Stimulated activated effector memory CD8-positive, alpha-beta T cell treated with anti-CD3 and anti-CD28 coated beads, Interleukin-12 subunit alpha, Interleukin-12 subunit beta, amount 100 ng/mL, for 72 hours (primary cell): ENCODE measurements around the gene TEX22.
A peak's percentile ranks its signal among the peaks of the same experiment; 100 is the strongest.

Source experiments
- ATAC-seq: fragments of 150-1000 bp; cut with Tn5 transposase; 2 replicates; pipeline ENCODE4 v1.10.0; 2021
- DNase-seq, 2 donors: peaks; one replicate each; pipeline ENCODE4 v3.0.0; 2021 to 2022; ENCODE audit warnings: low spot score in 2 of 2
- H3K27ac Mint-ChIP-seq: one replicate; pipeline ENCODE4 v1.8.0; 2022; ENCODE audit warnings: mild to moderate bottlenecking, mixed read lengths
- H3K36me3 Mint-ChIP-seq: one replicate; pipeline ENCODE4 v1.8.0; 2022; ENCODE audit warnings: mild to moderate bottlenecking, mixed read lengths
- H3K4me1 Mint-ChIP-seq: one replicate; pipeline ENCODE4 v1.8.0; 2022; ENCODE audit warnings: mixed read lengths
- H3K4me3 Mint-ChIP-seq: one replicate; pipeline ENCODE4 v1.8.0; 2022; ENCODE audit warnings: mild to moderate bottlenecking, mixed read lengths
- H3K9me3 Mint-ChIP-seq: one replicate; pipeline ENCODE4 v1.8.0; 2022; ENCODE audit warnings: mixed read lengths

Gene TEX22

GRCh38 chr14:105444859-105445258 is 46.5 kb downstream of the TEX22 start:
- H3K4me1 Mint-ChIP-seq = peaks cover 10% of the 10 kb centered on the region
- H3K36me3 Mint-ChIP-seq = peaks cover 43% of the 10 kb centered on the region
- no peak for ATAC-seq
- H3K9me3 Mint-ChIP-seq = no peaks in the 10 kb centered on the region
- no peak overlapping the region for H3K4me3 Mint-ChIP-seq
- no peak for DNase-seq
- no peak overlapping the region for H3K27ac Mint-ChIP-seq

GRCh38 chr14:105445290-105445689 is 47.0 kb downstream of the TEX22 start:
- Mint-ChIP-seq H3K36me3 (peaks cover 43% of the 10 kb centered on the region), H3K4me3 (no peak overlapping the region), H3K9me3 (no peaks in the 10 kb centered on the region), H3K4me1 (peaks cover 10% of the 10 kb centered on the region), H3K27ac (no peak overlapping the region)
- ATAC-seq (no peak), DNase-seq (no peak)

GRCh38 chr14:105445901-105446845 is 47.8 kb downstream of the TEX22 start:
- Mint-ChIP-seq H3K4me3 (no peak overlapping the region), H3K27ac (peak overlapping the region; percentile 74), H3K9me3 (no peaks in the 10 kb centered on the region), H3K4me1 (peaks cover 10% of the 10 kb centered on the region), H3K36me3 (peaks cover 45% of the 10 kb centered on the region)
- no peak for ATAC-seq
- no peak for DNase-seq

- ATAC-seq = no peak
- Mint-ChIP-seq H3K36me3 (peaks cover 49% of the 10 kb centered on the region), H3K27ac (peak overlapping the region; percentile 74), H3K4me1 (peaks cover 5% of the 10 kb centered on the region), H3K4me3 (no peak overlapping the region), H3K9me3 (no peaks in the 10 kb centered on the region)
- no peak for DNase-seq
These were observed 48.6 kb downstream of the TEX22 start for GRCh38 chr14:105446971-105447370.

- Mint-ChIP-seq H3K27ac (peak overlapping the region; percentile 20), H3K4me3 (no peak overlapping the region), H3K36me3 (peaks cover 50% of the 10 kb centered on the region), H3K9me3 (no peaks in the 10 kb centered on the region), H3K4me1 (no peaks in the 10 kb centered on the region)
- no peak for DNase-seq
- peak; percentile 4 for ATAC-seq
These were observed 49.6 kb downstream of the TEX22 start for GRCh38 chr14:105447651-105448640.

GRCh38 chr14:105448706-105449111 is 50.4 kb downstream of the TEX22 start:
- ATAC-seq (peak; percentile 86), DNase-seq (peak; percentile 60 to 68)
- Mint-ChIP-seq H3K27ac (no peak overlapping the region), H3K4me1 (no peaks in the 10 kb centered on the region), H3K36me3 (peaks cover 50% of the 10 kb centered on the region), H3K4me3 (no peak overlapping the region), H3K9me3 (no peaks in the 10 kb centered on the region)

- H3K27ac Mint-ChIP-seq = no peak overlapping the region
- DNase-seq (no peak), ATAC-seq (no peak)
- no peaks in the 10 kb centered on the region for H3K4me1 Mint-ChIP-seq
- peaks cover 53% of the 10 kb centered on the region for H3K36me3 Mint-ChIP-seq
- H3K9me3 Mint-ChIP-seq = no peaks in the 10 kb centered on the region
- no peak overlapping the region for H3K4me3 Mint-ChIP-seq
These were observed 51.2 kb downstream of the TEX22 start for GRCh38 chr14:105449276-105450122.

GRCh38 chr14:105450123-105450505 is 51.8 kb downstream of the TEX22 start:
- DNase-seq (no peak), ATAC-seq (no peak)
- H3K9me3 Mint-ChIP-seq = no peaks in the 10 kb centered on the region
- no peak overlapping the region for H3K4me3 Mint-ChIP-seq
- H3K36me3 Mint-ChIP-seq = peaks cover 55% of the 10 kb centered on the region
- H3K4me1 Mint-ChIP-seq = no peaks in the 10 kb centered on the region
- no peak overlapping the region for H3K27ac Mint-ChIP-seq

GRCh38 chr14:105450864-105451720 is 52.8 kb downstream of the TEX22 start:
- H3K36me3 Mint-ChIP-seq = peaks cover 55% of the 10 kb centered on the region
- ATAC-seq (no peak), DNase-seq (no peak)
- H3K4me3 Mint-ChIP-seq = no peak overlapping the region
- H3K4me1 Mint-ChIP-seq = peaks cover 5% of the 10 kb centered on the region
- H3K27ac Mint-ChIP-seq = no peak overlapping the region
- H3K9me3 Mint-ChIP-seq = no peaks in the 10 kb centered on the region

GRCh38 chr14:105452963-105453362 is 54.6 kb downstream of the TEX22 start:
- H3K36me3 Mint-ChIP-seq = peaks cover 51% of the 10 kb centered on the region
- peaks cover 5% of the 10 kb centered on the region for H3K4me1 Mint-ChIP-seq
- no peak overlapping the region for H3K4me3 Mint-ChIP-seq
- DNase-seq (no peak), ATAC-seq (no peak)
- H3K27ac Mint-ChIP-seq = peak overlapping the region; percentile 64
- H3K9me3 Mint-ChIP-seq = no peaks in the 10 kb centered on the region

GRCh38 chr14:105453847-105454246 is 55.5 kb downstream of the TEX22 start:
- Mint-ChIP-seq H3K9me3 (no peaks in the 10 kb centered on the region), H3K36me3 (peaks cover 42% of the 10 kb centered on the region), H3K4me1 (peaks cover 5% of the 10 kb centered on the region), H3K4me3 (no peak overlapping the region), H3K27ac (no peak overlapping the region)
- ATAC-seq (no peak), DNase-seq (no peak)

GRCh38 chr14:105455086-105455640 is 56.8 kb downstream of the TEX22 start:
- peaks cover 42% of the 10 kb centered on the region for H3K36me3 Mint-ChIP-seq
- H3K27ac Mint-ChIP-seq = peak overlapping the region; percentile 84
- DNase-seq (no peak), ATAC-seq (no peak)
- peaks cover 5% of the 10 kb centered on the region for H3K4me1 Mint-ChIP-seq
- no peaks in the 10 kb centered on the region for H3K9me3 Mint-ChIP-seq
- no peak overlapping the region for H3K4me3 Mint-ChIP-seq

GRCh38 chr14:105455766-105456660 is 57.7 kb downstream of the TEX22 start:
- DNase-seq (no peak), ATAC-seq (peak; percentile 9)
- Mint-ChIP-seq H3K4me3 (no peak overlapping the region), H3K4me1 (peaks cover 5% of the 10 kb centered on the region), H3K27ac (peak overlapping the region; percentile 84), H3K36me3 (peaks cover 47% of the 10 kb centered on the region), H3K9me3 (no peaks in the 10 kb centered on the region)
